SKM-1 (cell line): ENCODE data around the gene PLIN5.

Experiments used
- DNase-seq: peaks from one replicate; lab custom pipeline; 2025; ENCODE audit not compliant: unreplicated experiment; lab: John Stamatoyannopoulos, UW

Gene PLIN5

GRCh38 chr19:4534836-4535658 is at the start of gene PLIN5:
TSS of gene PLIN5 (minus strand) at chr19:4535224. CDS start at chr19:4534074, 1,150 bp downstream.
- no peak for DNase-seq

DNA sequence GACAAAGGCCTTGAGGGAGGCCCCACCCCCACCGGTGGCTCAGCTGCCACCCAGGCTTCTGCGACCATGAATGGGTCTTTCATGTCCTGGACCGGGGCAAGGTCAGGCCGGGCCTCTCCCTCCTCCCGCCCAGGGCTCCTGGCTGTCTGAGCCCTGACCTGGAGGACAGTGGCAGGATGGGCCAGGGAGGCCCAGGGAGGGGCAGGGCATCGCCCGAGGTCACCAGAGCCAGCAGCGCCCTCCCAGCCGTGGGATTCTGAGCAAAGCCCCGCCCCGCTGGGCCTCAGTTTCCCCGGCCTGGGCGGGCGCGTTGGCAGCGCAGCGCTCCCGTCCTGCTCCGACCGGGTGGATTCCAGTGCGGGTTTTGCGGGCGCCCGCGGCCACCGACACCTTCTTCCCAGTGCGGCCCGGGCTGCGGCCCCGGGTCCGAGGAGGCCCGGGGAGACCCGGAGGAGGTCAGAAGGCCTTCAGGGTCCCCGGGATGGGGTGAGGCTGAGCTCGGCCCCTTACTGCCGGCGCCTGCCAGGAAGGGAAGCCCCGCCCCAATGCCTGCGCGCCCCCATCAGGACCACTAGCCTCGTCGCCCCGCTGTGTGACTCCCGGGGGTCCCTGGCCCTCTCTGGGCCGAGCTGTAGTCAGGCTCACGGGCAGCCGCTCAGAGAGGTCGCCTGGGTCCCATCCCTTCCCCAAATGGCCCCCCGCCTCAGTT is 49.1 kb upstream of the PLIN5 start:
- no peak for DNase-seq

DNA sequence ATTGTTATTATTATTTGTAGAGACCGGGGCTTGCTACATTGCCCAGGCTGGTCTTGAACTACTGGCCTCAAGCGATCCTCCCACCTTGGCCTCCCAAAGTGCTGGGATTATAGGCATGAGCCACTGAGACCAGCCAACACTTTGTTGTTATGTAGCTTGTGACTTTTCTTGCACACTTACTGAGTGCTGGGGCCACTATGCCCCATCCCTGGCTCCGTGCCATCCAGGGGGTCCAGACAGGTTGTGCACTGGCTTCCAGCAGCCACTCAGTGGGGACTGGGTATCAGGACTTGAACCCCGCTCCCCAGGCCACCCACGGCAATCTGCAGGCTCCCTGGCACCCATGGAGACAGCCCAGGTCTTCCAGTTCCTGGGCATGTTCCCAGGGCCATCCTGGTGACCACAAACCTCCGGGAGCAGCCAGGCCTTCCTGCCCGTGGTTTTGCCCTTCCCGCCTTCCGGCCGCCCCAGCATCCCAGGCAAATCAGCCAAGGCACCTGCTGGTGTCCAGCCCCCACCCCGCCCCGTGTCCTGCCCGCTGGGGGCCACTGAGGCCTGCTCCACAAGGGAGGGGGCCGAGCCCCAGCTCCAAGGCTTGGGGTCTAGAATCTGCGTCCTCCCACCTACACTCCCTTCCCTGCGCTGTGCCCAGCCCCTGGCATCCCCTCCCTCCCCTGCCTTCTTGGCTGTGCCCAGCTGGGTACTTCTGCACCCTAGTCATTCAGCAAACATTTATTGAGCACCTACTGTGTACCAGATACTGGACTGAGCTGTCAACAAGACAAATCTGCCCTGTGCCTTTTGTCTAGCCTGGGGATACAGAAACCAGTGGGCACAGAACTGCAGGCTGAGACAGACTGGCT is 48.2 kb upstream of the PLIN5 start:
- no peak for DNase-seq

- DNase-seq, result no peak
Observed at GRCh38 chr19:4581666-4582553, 46.9 kb upstream of the PLIN5 start.

DNA sequence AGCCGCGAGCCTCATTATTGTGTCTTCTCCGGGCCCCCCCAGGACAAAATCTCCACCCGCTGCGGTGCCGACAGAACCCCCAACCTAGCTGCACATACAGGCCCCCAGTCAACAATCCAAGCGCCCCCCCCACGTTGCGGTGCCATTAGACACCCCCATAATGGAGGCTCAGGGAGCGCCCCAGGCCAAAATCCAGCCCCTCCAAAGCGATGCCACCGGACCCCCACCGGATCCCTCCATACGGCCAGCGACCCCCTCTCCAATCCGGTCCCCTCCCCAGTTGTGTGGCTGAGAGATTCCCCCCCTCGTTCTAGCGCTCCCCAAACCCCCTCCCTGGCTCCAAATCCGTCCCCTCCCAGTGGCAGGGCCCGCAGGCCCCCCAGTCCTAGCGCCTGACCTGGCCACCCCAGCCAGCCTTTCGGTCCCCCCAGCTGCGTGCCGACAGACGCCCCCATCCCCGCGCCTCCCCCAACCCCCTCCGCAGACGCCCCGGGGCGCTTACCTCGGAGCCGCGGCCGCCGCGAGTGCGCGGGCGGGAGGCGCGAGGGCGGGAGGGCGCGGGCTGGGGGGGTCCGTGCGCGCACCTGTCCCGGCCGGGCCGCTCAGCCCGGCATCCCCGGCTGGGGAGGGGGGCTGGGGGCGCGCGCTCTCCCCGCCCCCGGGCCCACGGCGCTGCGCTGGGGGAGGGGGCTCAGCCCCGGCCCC is 46.1 kb upstream of the PLIN5 start:
- no peak for DNase-seq

GRCh38 chr19:4580021-4580901 is 45.2 kb upstream of the PLIN5 start:
- no peak for DNase-seq

DNA sequence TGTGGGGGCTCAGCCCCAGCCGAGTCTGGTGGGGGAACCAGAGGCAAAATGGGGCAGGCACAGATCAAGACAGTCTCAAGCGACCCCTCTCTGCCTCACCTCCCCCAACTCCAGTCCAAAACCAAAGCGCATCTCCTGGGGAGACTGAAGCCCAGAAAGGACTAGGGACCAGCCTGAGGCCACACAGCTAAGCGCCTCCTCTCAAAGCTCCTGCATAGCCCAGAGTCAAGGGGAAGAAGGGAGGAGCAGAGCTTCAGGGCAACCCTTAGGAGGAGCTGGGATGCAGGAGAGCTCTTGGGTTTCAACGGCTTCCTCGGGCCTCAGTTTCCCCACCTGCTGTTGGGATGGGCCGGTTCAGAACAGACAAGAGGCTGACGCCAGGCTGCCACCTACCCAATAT is 44.4 kb upstream of the PLIN5 start:
- no peak for DNase-seq

GRCh38 chr19:4578552-4579248 is 43.7 kb upstream of the PLIN5 start:
- no peak for DNase-seq

DNA sequence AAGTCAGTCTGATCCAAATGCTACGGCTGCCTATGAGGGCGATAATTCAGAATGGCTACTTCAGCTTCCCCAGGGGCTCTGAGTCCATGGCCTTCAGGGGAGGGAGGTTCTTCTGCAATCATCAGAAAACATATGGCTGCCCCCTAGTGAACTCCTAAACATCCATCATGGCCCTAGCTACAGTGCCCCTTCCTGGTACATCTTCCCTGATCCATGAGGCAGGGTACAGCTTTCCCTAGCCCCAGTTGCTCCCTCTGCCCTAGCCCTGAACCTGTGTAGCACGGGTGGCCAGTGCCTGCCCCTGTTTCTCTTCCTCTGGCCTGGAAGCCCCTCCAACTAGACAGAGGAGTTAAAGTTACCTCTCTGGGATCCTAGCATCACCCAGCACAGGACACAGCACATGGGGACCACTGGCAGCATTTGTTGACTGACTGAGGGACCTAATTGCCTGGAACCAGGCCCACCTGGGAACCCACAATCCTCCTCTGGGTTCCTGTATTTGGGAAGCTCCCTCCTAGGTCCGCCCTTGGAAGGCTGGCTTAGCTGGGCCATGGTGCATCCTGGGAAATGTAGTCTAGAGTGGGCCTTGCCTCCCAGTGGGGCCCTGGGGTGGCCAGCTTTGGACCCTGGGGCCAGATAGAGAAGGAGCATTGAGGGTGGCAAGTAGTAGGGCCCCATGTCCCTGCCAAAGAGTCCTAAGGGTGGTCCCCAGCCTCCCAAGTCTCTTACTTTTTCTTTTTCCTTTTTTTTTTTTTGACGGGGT is 42.2 kb upstream of the PLIN5 start:
- DNase-seq, result no peak

GRCh38 chr19:4576016-4576933 is 41.3 kb upstream of the PLIN5 start:
- DNase-seq, result no peak

GRCh38 chr19:4575267-4576015 is 40.4 kb upstream of the PLIN5 start:
- no peak for DNase-seq

DNA sequence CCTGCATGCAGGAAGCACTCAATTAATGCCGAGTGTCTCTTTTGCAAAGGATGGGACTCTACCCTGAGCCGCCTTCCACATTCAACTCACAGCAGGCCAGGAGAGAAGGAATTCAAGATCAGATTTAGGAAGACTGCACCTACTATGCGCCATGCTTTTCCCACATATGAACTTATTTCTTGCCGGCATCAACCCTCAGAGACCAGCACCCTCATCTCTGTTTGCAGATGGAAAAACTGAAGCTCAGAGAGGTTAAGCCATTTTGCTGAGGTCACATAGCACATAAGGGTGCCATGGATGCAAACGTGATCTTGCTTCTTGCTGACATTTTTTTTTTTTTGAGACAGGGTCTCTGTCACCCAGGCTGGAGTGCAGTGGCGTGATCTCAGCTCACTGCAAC is 38.7 kb upstream of the PLIN5 start:
- DNase-seq, result no peak

DNA sequence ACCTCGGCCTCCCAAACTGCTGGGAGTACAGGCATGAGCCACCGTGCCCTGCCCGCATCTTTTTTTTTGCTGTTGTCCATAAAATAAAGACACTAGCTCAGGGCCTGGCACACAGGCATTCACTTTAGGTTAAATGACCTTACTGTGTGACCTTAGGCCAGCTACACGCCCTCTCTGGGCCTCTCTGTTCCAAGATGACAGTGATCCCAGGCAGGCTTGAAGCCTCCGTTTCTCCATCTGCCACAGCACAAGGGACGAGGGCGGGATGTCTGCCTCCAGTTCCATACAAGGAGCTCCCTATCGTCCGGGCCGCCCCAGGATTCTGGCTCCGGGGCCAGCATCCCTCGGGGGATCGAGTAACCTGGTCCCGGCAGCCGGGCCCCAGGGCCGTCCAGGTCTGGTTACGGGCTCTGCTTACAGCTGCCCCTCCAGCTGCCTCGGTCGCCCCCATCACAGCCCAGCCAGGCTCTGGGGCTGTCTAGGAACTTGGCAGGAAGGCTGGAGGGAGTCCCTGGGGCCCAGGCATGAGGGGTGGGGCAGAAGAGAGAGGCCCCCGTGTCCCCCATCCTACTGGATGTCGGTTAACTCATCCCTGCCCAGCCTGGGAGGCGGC is 36.4 kb upstream of the PLIN5 start:
- DNase-seq, result no peak

DNA sequence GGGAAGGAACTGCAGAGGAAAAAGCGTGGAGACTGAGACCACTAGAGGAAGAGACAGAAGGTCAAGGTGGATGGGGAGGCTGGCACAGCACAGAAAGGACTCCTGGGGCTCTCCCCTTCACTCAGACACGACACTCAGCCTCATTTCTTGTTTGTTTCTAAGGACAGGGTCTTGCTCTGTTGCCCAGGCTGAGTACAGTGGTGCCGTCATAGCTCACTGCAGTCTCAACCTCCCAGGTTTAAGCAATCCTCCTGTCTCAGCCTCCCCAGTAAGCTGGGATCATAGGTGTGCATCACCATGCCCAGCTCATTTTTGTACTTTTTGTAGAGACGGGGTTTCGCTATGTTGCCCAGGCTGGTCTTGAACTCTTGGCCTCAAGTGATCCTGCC is 35.9 kb upstream of the PLIN5 start:
- no peak for DNase-seq

- DNase-seq, result no peak
Observed at GRCh38 chr19:4570402-4570801, 35.4 kb upstream of the PLIN5 start.
